PC-9 (cell line): ENCODE data around the gene PELI3. TPM values are rescaled to one million over a fixed set of nuclear protein-coding genes. Genes with fewer than 3 reads are reported as not detected.

Source experiments
- BruUV-seq: library from RNA; stranded (reverse); fragments of 400-500 nt; replicated peaks from 2 replicates; lab custom pipeline; 2021; lab: Mats Ljungman, UMichigan
- CTCF ChIA-PET: fragments of 300-600 bp; sonication (Branson Sonifier 250); formaldehyde crosslinking; loops from one replicate; lab custom pipeline; 2022; ENCODE audit warnings: antibody characterized with exemption; lab: Charles Lee
- POLR2A ChIA-PET: fragments of 300-600 bp; sonication (Branson Sonifier 250); formaldehyde crosslinking; loops from one replicate; lab custom pipeline; 2022; ENCODE audit warnings: antibody characterized with exemption; ENCODE audit not compliant: unreplicated experiment; lab: Charles Lee
- DNase-seq, 2 experiments: peaks; one replicate each; pipeline versions ENCODE4 v3.0.0 to v3.0.0-alpha.2; 2015 to 2022; ENCODE audit warnings: mixed read lengths in 1 of 2
- H2AFZ ChIP-seq: fragments of 200-600 bp; sonication (generic); 2 replicates; pipeline ENCODE4 v1.8.1; 2017; ENCODE audit warnings: antibody characterized with exemption
- H3F3A ChIP-seq: fragments of 200-600 bp; sonication (generic); 2 replicates; pipeline ENCODE4 v1.8.1; 2017; ENCODE audit warnings: antibody characterized with exemption, mild to moderate bottlenecking, low read depth; ENCODE audit not compliant: insufficient read depth
- H3K27ac ChIP-seq: fragments of 200-600 bp; sonication (generic); 2 replicates; pipeline ENCODE4 v1.6.1; 2016; ENCODE audit warnings: mixed run types
- H3K27me3 ChIP-seq: fragments of 200-600 bp; sonication (generic); 2 replicates; pipeline ENCODE4 v1.6.1; 2016; ENCODE audit warnings: low read depth, mixed run types; ENCODE audit not compliant: insufficient read depth
- H3K36me3 ChIP-seq: fragments of 200-600 bp; sonication (generic); 2 replicates; pipeline ENCODE4 v1.6.1; 2016; ENCODE audit warnings: low read depth, mixed run types
- H3K4me1 ChIP-seq: fragments of 200-600 bp; sonication (generic); replicated peaks from 2 replicates; pipeline ENCODE4 v1.6.1; 2016; ENCODE audit warnings: mixed run types; ENCODE audit not compliant: insufficient read depth
- H3K4me2 ChIP-seq: fragments of 200-600 bp; sonication (generic); 2 replicates; pipeline ENCODE4 v1.6.1; 2017; ENCODE audit warnings: mixed run types
- H3K4me3 ChIP-seq: fragments of 200-600 bp; sonication (generic); 2 replicates; pipeline ENCODE4 v1.6.1; 2016; ENCODE audit warnings: mixed run types
- H3K79me2 ChIP-seq: fragments of 200-600 bp; sonication (generic); 2 replicates; pipeline ENCODE4 v1.6.1; 2017; ENCODE audit warnings: low read depth, mixed run types
- H3K9me2 ChIP-seq: fragments of 200-600 bp; sonication (generic); 2 replicates; pipeline ENCODE4 v1.8.1; 2017; ENCODE audit warnings: mild to moderate bottlenecking; ENCODE audit not compliant: insufficient read depth
- H3K9me3 ChIP-seq: fragments of 200-600 bp; sonication (generic); 2 replicates; pipeline ENCODE4 v1.8.1; 2016; ENCODE audit warnings: low read depth; ENCODE audit not compliant: insufficient read depth
- H4K20me1 ChIP-seq: fragments of 200-600 bp; sonication (generic); 2 replicates; pipeline ENCODE4 v1.8.1; 2017; ENCODE audit not compliant: insufficient read depth
- CTCF ChIP-seq: fragments of 200-600 bp; sonication (generic); conservative IDR thresholded peaks from 2 replicates; pipeline ENCODE4 v1.6.1; 2017; ENCODE audit warnings: mixed run types, antibody characterized with exemption, mild to moderate bottlenecking, moderate library complexity
- EZH2 ChIP-seq: fragments of 200-600 bp; sonication (generic); IDR thresholded peaks from 2 replicates; pipeline ENCODE4 v1.8.0; 2017; ENCODE audit warnings: antibody characterized with exemption, low read depth
- intact Hi-C: fragments of 100-400 bp; cut with micrococcal nuclease; formaldehyde crosslinking; loops from one replicate; pipeline ENCODE4 v1.10.0; 2022; ENCODE audit not compliant: unreplicated experiment
- total RNA-seq: library from RNA; stranded (reverse); gene quantifications from 2 replicates; pipeline ENCODE4 v1.2.3, GENCODE V29; 2021

Gene PELI3
- total RNA-seq, 1 experiment from 2014 or later = 14.0 TPM

- no peaks in the 10 kb centered on the region for H3K36me3 ChIP-seq
- no peak overlapping the region for H2AFZ ChIP-seq
- H3K27me3 ChIP-seq = no peaks in the 10 kb centered on the region
- peaks cover 6% of the 10 kb centered on the region for H4K20me1 ChIP-seq
- H3K4me1 ChIP-seq = no peaks in the 10 kb centered on the region
- intact Hi-C loops = no loop called here
- TF ChIP-seq CTCF (no peak), EZH2 (no peak)
- no peaks in the 10 kb centered on the region for H3K9me3 ChIP-seq
- ChIA-PET POLR2A (no interaction called here), CTCF (no interaction called here)
- no peak overlapping the region for H3K4me3 ChIP-seq
- no peak overlapping the region for H3K4me2 ChIP-seq
- no TSS peak for BruUV-seq
- H3F3A ChIP-seq = no peaks in the 10 kb centered on the region; the same call in 1 of the 2 replicates
- H3K27ac ChIP-seq = no peak overlapping the region
- no peaks in the 10 kb centered on the region for H3K9me2 ChIP-seq
- no peak for DNase-seq
- H3K79me2 ChIP-seq = peaks cover 5% of the 10 kb centered on the region; the same call in 1 of the 2 replicates
Observed at GRCh38 chr11:66473608-66474515, 7.2 kb downstream of the PELI3 start.

GRCh38 chr11:66475349-66476172 is 8.9 kb downstream of the PELI3 start:
- peaks cover 6% of the 10 kb centered on the region; the same call in 1 of the 2 replicates for H3F3A ChIP-seq
- TF ChIP-seq CTCF (no peak), EZH2 (no peak)
- H3K4me2 ChIP-seq = no peak overlapping the region
- intact Hi-C loops = no loop called here
- no peak overlapping the region for H2AFZ ChIP-seq
- no peaks in the 10 kb centered on the region for H3K9me2 ChIP-seq
- no peak overlapping the region for H3K27ac ChIP-seq
- BruUV-seq = no TSS peak
- H3K4me3 ChIP-seq = no peak overlapping the region
- no peak for DNase-seq
- 0 out of 2 replicates have a peak, but pooled peaks cover under 1% of the 10 kb centered on the region for H3K4me1 ChIP-seq
- no peaks in the 10 kb centered on the region for H3K27me3 ChIP-seq
- H4K20me1 ChIP-seq = peaks cover 6% of the 10 kb centered on the region
- no peaks in the 10 kb centered on the region for H3K9me3 ChIP-seq
- H3K79me2 ChIP-seq = peaks cover 11% of the 10 kb centered on the region; the same call in 1 of the 2 replicates
- ChIA-PET CTCF (no interaction called here), POLR2A (no interaction called here)
- H3K36me3 ChIP-seq = no peaks in the 10 kb centered on the region

- TF ChIP-seq EZH2 (no peak), CTCF (no peak)
Observed at GRCh38 chr11:66476173-66476840, 9.6 kb downstream of the PELI3 start.

More at GRCh38 chr11:66476173-66476840, 9.6 kb downstream of the PELI3 start:
- H3F3A ChIP-seq = peaks cover 12% of the 10 kb centered on the region; the same call in 1 of the 2 replicates
- H2AFZ ChIP-seq = no peak overlapping the region
- no peaks in the 10 kb centered on the region for H3K36me3 ChIP-seq
- H3K4me1 ChIP-seq = peaks cover 7% of the 10 kb centered on the region
- H3K79me2 ChIP-seq = peaks cover 17% of the 10 kb centered on the region
- H3K27me3 ChIP-seq = no peaks in the 10 kb centered on the region
- no peak overlapping the region for H3K4me3 ChIP-seq
- H3K9me3 ChIP-seq = no peaks in the 10 kb centered on the region
- no peaks in the 10 kb centered on the region for H3K9me2 ChIP-seq
- peaks cover 12% of the 10 kb centered on the region for H4K20me1 ChIP-seq
- ChIA-PET POLR2A (no interaction called here), CTCF (no interaction called here)
- DNase-seq = no peak
- intact Hi-C loops = no loop called here
- H3K27ac ChIP-seq = no peak overlapping the region
- no peak overlapping the region for H3K4me2 ChIP-seq
- BruUV-seq = no TSS peak
